ENCODE data around the gene TTLL9.

- TF ChIP-seq SNRNP70 (IDR thresholded peaks at IDR 0.05; ENCODE audit: low read depth, low read length): no peak
- TF ChIP-seq CTCF (CRISPR knock-in tag; IDR thresholded peaks at IDR 0.05): no peak
- no peak for TF ChIP-seq NONO (IDR thresholded peaks at IDR 0.05)
- TF ChIP-seq NONO (CRISPR knock-in tag; conservative IDR thresholded peaks at IDR 0.05): no peak
- no peak for TF ChIP-seq HDAC6 (IDR thresholded peaks at IDR 0.05; ENCODE audit: low read depth, low read length)
- no peak for TF ChIP-seq IRF9 (CRISPR knock-in tag; IDR thresholded peaks at IDR 0.05; ENCODE audit: borderline replicate concordance)
- TF ChIP-seq FOXP4 (CRISPR knock-in tag; IDR thresholded peaks at IDR 0.05): no peak
- TF ChIP-seq MTA3 (CRISPR knock-in tag; IDR thresholded peaks at IDR 0.05): no peak
These were observed 538 bp downstream of the TTLL9 start for GRCh38 chr20:31870726-31871617.

Data from HepG2 (cell line).